Activated CD4-positive, alpha-beta T cell treated with anti-CD3 and anti-CD28 coated beads, Interleukin-2, Interleukin-6, amounts not matched to agents 100 ng/mL and 50 ng/mL, durations not matched to agents 16 hours and 8 hours (primary cell): ENCODE measurements around the gene NT5C3A.
A peak's percentile ranks its signal among the peaks of the same experiment; 100 is the strongest.

Experiments
- DNase-seq: peaks from one replicate; pipeline ENCODE4 v3.0.0-alpha.2; 2020

NT5C3A gene

DNA sequence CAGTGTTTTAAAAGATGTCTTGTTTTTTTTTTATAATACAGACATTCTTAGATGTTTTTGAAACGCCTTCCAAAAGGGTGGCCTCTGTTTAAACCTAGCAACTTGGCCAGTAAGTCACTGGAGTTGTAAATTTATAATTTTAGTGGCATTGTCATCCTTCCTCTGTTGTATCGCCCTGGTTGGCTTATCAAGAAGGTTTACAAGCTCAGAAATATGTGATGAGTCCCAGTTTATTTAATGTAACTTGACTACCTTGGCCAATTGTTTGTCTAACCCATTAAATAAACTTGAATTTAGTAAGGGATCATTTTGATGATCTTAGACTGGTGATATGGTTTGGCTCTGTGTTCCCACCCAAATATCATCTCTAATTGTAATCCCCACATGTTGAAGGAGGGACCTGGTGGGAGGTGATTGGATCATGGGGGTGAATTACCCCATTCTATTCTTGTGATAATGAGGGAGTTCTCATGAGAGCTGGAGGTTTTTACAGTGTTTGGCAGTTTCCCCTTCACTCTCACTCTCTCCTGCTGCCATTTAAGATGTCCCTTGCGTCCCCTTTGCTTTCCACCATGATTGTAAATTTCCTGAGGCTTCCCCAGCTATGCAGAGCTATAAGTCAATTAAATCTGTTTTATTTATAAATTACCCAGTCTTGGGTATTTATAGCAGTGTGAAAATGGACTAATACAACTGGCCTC lies 13.4 kb upstream of the NT5C3A start:
- DNase-seq, result no peak

GRCh38 chr7:33073243-33073642 lies 10.7 kb upstream of the NT5C3A start:
- DNase-seq, result no peak

DNA sequence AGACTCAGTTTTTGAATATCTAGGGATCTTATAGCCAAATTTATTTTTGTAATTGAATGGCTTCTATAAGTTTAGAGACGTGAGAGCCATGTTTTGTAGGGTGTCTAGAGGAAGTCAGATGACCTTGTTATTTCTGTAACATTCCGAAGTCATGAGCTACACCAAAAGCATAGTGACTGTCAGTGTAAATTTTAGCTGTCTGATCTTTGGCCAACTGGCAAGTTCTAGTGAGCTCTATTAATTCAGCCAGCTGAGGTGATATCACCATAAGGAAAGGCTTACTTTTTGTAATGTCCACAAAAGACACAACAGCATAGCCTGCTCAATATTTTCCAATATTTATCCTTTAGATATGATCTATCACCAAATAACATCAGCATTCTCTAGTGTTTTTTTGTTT lies 9.9 kb upstream of the NT5C3A start:
- DNase-seq, result no peak

- no peak for DNase-seq
Observed at GRCh38 chr7:33070831-33071230, 8.3 kb upstream of the NT5C3A start.

DNA sequence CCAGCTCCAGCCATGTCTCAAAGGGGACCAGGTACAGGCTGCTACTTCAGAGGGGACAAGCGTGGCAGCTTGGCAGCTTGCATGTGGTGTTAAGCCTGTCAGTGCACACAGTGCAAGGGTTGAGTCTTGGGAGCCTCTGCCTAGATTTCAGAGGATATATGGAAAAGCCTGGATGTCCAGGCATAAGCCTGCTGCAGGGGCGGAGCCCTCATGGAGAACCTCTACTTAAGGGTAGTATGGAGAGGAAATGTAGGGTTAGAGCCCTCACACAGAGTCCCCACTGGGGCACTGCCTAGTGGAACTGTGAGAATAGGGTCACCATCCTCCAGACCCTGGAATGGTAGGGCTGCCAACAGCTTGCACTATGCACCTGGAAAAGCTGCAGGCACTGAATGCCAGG lies 7.7 kb upstream of the NT5C3A start:
- DNase-seq, result no peak

- DNase-seq, result no peak
Observed at GRCh38 chr7:33067921-33068320, 5.3 kb upstream of the NT5C3A start.

DNA sequence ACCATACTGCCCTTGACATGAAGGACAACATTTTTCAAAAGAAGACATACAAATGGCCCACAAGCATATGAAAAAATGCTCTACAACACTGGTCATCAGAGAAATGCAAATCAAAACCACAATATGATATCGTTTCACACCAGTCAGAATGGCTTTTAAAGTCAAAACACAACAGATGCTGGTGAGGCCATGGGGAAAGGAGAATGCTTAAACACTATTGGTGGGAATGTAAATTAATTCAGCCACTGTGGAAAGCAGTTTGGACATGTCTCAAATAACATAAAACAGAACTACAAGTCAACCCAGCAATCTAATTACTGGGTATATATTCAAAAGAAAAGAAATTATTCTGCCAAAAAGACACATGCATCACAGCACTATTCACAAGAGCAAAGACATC lies 4.2 kb upstream of the NT5C3A start:
- no peak for DNase-seq

DNA sequence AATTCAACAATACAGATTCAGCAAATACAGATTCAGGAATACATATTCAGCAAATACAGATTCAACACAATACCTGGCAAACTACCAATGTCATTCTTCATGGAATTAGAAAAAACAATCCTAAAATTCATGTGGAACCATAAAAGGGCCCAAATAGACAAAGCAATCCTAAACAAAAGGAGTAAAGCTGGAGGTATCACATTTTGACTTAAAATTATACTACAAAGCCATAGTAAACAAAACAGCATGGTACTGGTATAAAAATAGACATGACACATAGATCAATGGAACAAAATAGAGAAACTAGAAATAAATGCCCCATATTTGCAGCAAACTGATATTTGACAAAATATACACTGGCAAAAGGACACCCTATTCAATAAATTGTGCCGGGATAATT lies 3.4 kb upstream of the NT5C3A start:
- DNase-seq, result no peak

DNA sequence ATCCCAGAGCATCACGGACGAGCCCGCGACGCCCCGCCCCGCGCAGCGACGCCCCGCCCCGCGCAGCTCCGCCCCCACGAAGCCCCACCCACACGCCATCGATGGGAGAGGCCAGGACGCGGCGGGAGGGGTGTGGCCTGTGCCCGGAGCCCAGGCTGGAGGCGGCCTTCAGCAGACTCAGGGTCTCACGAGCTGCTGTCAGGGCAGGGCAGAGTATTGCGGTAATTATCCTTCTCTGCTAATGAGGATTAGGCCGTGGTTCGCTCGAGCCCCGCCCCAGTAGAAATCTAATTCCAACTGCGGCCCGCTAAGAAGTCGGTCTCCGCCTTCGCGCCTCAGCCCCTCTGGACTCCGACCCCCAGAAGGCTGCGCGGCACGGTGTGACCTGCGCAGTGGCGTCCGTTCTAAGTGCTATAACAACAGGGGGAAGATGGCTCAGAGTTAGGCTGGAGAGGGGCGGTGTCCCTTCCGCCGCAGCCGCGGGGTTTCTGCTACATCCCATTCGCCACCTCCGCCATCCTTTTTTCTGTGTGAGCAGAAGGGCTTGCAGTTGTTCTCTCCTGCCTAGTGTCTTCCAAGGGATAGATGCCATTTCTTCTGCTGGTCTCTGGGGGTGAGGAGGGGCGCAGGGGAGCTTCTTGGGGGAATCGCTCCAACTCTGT lies 337 bp upstream of the NT5C3A start:
- DNase-seq, result peak; percentile 95

- DNase-seq, result no peak
Observed at GRCh38 chr7:33061282-33061937, 1.2 kb downstream of the NT5C3A start.

DNA sequence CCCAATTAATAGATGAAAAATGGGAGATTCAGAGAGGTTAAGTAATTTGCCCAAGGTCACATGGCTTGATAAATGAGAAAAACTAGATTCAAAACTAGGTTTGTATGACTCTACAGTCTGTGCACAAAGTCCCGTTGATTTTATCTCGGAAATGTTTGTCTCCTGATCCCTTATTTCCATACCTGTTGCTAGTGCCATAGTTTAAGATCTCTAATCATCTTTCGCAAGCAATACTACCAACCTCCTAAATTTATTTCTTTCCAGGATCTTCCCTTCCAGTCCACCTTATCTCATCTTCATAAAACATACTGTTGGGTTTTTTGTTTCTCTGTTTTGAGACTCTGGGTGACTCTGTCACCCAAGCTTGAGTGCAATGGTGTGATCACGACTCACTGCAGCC lies 2.9 kb downstream of the NT5C3A start:
- DNase-seq, result no peak

GRCh38 chr7:33055158-33055557 lies 7.4 kb downstream of the NT5C3A start:
- no peak for DNase-seq

GRCh38 chr7:33054261-33054964 lies 8.2 kb downstream of the NT5C3A start:
- DNase-seq, result peak; percentile 40

DNA sequence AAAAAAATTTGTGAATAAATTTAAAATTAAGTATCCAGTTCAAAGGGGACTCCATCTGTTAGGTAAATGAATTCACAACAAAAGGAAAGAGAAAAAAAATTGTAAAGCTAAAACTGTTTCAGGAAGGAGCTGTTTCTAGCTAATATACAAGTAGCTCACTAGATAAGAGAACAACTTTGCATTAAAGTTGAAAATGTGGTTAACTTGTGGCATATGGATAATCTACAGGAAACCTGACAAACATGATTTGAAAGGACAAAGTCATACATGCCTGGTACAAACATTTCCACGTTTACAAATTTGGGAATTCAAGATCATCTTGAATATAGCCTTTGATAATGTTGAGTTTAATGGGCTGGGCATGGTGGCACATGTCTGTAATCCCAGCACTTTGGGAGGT lies 8.9 kb downstream of the NT5C3A start:
- DNase-seq, result no peak

DNA sequence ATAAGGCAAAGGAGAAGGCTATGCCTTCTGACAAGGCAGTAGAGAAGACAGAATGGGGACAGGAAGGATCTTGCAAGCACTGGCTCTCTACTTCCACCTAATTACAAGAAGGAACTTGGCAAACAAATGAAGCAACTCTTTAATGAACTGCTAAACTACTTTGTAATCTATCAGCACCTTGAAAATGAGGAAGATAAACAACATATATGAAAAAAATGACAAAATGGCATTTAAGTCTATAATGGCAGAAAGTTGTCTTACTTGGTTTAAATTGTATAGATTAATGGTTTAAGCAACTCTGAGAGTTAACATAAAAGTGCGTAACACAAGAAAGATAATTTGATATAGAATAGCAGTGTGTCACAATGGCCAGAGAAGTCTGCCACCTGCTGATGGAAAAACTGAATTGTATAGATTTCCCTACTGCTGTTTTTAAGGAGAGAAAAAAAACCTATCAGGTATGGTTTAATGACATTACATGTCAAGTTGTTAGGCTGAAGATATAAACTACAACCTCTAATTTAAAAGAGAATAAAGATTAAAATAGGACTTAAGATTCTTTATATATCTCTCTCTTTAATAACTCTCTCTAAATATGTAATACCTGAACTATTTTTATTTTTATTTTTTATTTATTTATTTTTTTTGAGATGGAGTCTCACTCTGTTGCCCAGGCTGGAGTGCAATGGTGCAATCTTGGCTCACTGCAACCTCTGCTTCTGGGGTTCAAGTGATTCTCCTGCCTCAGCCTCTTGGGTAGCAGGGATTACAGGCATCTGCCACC lies 11.8 kb downstream of the NT5C3A start:
- peak; percentile 38 for DNase-seq

GRCh38 chr7:33048704-33049103 lies 13.9 kb downstream of the NT5C3A start:
- DNase-seq, result no peak

GRCh38 chr7:33048257-33048656 lies 14.3 kb downstream of the NT5C3A start:
- no peak for DNase-seq

- DNase-seq, result no peak
Observed at GRCh38 chr7:33044986-33045385, 17.6 kb downstream of the NT5C3A start.

GRCh38 chr7:33044401-33044718 lies 18.2 kb downstream of the NT5C3A start:
- DNase-seq, result no peak

DNA sequence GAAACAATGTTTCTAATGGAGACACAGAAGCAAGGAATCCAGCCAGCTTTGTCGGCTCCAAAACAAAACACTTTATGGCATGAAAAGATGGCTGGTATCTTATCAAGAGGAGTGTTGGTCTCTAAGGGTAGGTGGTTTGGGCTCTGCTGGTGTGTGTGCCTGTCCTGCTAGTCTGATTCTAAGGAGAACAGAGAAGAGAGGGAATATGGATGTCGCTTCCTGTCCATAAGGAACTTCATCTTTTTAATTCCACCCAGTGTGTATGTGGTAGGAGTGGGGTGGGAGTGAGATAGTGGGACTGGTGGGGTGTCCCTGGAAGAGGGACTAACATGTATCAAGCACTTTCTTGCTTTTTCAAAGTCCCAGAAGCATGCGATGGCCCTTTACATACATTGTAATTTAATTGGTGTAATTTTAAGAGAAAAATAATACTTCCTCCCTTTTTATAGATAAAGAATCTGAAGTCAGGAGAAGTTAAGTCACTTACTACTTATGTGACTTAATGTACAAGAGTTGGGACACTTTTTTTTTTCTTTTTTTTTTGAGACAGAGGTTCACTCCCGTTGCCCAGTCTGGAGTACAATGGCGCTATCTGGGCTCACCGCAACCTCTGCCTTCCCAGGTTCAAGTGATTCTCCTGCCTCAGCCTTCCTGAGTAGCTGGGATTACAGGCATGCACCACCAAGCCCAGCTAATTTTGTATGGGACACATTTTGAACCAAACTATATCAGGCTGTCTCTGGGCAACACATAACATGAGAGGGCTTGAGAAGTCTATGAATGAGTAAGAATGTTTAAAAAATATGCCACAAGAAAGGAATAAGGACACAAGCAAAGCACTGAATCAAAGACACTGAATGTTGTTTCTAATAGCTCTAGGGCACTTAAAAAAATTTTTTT lies 18.8 kb downstream of the NT5C3A start:
- no peak for DNase-seq

GRCh38 chr7:33041631-33042428 lies 20.7 kb downstream of the NT5C3A start:
- DNase-seq, result no peak
